ELR (cell line): Measurements from ENCODE around the gene SEC14L3.
A peak's percentile ranks its signal among the peaks of the same experiment; 100 is the strongest.

ENCODE experiments used
- DNase-seq: peaks from one replicate; pipeline ENCODE4 v3.0.0-alpha.2; 2015; ENCODE audit warnings: low read depth

The SEC14L3 gene

DNA sequence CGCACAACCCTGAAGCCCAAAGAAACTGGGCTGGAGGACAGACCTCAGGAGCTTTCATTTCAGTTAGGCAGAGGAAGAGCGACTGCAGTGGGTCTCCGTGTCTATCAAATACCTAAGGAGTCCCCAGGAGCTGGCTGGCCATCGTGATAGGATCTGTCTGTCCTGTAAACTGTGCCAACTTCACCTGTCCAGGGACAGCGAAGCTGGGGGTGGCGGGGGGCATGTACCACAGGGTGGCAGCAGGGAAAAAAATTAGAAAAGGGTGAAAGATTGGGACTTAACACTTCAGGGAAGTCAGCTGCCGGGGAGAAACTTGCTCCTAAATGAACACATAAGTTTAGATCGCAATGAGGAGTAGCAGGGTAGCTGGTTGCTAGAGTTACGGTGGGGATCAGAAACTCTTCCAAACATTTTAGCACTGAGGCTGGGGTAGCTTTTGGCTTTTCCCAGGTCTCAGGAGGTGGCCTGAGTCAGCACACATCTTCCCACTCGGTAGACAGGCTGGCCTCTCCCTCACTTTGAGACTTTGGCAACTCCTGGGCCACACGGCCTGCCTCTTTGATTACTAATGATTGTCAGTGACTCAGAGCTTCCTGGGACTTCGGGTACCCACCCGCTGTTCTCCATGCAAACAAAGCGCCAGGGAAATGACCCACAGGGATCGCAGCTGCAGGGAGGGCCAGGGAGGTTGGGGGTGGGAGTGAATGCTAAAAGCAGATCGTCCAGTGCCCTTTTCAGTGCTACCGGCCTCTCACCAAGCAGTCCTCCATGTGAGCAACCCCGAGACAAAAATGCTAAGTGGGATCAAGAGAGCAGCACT, 49.1 kb downstream of the SEC14L3 start:
- DNase-seq = peak; percentile 99

DNA sequence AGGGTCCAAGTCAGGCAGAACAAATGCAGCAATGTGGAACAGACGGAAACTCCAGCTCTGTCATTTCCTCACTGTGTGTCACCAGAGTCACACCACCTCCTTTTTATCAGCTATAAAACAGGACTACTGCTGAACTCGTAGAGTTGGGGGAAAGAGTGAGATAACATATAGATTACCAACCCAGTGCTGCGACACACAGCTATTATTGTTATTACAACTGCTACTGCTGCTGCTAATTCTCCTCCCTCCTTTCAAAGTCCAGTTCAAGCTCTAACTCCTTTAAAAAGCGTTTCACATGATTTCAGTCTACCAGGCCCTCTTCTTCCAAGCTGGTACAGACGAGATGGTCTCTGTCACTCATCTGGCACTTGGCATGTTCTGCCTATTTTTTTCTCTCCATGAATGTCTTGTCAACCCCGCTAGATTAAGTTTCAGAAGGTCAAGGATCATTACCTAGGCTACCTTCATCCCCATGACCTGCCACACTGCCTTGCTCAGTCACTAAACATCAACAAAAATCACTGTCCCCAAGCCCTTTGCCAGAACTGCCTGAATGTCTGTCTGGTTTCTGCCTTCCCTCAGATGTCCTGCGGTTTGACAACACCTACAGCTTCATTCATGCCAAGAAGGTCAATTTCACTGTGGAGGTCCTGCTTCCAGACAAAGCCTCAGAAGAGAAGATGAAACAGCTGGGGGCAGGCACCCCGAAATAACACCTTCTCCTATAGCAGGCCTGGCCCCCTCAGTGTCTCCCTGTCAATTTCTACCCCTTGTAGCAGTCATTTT, 49.9 kb downstream of the SEC14L3 start:
- DNase-seq = peak; percentile 50

DNA sequence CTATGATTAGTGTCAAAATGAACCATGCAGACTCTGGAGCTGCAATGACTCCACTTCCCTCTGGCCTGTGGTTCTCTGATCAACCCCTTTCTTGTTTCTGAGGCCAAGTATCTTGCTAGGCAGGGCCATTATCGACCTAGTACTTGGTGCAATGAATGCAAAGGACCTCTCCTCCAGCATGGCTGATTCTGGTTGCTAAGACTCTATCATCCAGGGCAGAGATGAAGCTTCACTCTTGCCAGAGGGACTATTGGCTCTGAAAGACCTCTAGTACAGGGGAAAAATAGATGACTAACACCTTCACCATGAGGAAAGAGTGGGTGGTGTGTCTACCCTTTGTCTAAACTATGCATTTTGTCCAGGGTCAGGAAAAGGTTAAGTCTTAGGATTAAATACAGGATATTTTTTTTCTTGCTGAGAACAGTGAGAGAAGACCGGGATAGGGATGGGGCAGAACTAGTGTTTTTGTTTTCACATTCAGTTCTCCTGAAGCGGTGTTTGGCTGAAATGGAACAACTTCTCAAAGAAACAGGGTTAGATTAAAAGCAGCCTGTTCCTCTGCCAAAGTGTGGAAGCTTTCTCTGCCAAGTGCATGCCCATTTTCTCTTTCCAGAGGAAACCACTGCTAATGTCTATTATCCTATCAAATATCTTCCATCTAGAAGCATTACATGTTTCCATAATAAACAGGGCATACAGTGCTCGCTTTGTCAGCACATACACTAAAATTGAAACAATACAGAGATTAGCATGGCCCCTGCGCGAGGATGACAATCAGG, 51.3 kb downstream of the SEC14L3 start:
- peak; percentile 90 for DNase-seq

DNA sequence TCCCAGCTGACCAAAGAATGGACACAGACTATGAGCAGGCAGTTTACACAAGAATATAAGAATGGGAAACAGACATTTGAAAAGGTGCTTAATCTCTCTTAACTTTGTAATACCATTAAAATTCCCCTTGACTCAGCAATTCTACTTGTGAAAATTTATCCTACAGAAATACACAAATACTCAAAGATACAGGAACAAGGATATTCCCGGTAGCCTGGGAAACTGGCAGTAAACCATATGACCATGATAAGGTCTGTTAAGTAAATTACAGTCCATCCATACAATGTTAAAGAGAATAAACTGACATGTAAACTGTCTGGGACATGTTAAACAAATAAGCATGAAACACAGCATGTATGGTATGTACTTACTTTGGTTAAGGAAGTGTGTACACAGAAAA, 55.0 kb downstream of the SEC14L3 start:
- DNase-seq = no peak

GRCh38 chr22:30416403-30416802, 55.4 kb downstream of the SEC14L3 start:
- DNase-seq = peak; percentile 39

GRCh38 chr22:30414525-30415047, 57.2 kb downstream of the SEC14L3 start:
- no peak for DNase-seq

- no peak for DNase-seq
Measured at GRCh38 chr22:30413745-30414524, 57.9 kb downstream of the SEC14L3 start.

DNA sequence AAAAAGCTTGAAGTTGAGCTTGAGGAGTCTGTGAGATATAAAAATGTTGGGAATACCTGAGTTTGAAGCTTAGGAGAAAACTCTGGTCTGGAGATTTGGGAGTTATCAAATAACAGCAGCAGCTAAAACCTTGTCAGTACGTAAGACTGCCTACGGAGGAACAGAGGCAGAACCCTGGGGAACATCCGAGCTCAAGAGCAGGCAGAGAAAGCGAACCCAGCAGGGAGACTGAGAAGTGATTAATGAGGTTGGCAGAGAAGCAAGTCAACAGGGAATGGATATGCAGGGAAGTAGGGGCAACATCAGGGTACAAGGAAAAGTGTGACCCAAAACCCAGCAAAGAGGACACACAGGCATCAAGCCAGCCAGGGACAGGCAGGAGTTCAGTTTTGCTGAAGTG, 58.8 kb downstream of the SEC14L3 start:
- DNase-seq = no peak

GRCh38 chr22:30411780-30412179, 60.0 kb downstream of the SEC14L3 start:
- DNase-seq = no peak
